Measurements from ENCODE around the gene RBBP8NL.

GRCh38 chr20:62372042-62372993, 55.0 kb downstream of the RBBP8NL start:
- TF ChIP-seq CTCF (conservative IDR thresholded peaks at IDR 0.05; ENCODE audit: low read length): no peak
- no peak for TF ChIP-seq EZH2phosphoT487 (IDR thresholded peaks at IDR 0.05; ENCODE audit: borderline replicate concordance)
